Kidney (tissue), 14 donors: ENCODE data around the gene CYTH1. TPM values are rescaled to one million over a fixed set of nuclear protein-coding genes. Genes with fewer than 3 reads are reported as not detected.

Experiments
- DNase-seq, 5 donors: peaks; one replicate each; pipeline ENCODE4 v3.0.0-alpha.2; 2013 to 2020
- FAIRE-seq: peaks from 2 replicates; lab custom pipeline; 2012; peaks lifted over from hg19 to GRCh38; lab: Jason Lieb, UNC
- H3K27ac ChIP-seq, 2 donors: one replicate each; pipeline ENCODE4 v1.7.0; 2013; ENCODE audit warnings: low read depth in 2 of 2, low read length in 2 of 2, inconsistent platforms in 1 of 2
- H3K27me3 ChIP-seq: one replicate; pipeline ENCODE4 v1.7.1; 2013; ENCODE audit warnings: low read length, inconsistent platforms; ENCODE audit not compliant: control insufficient read depth, insufficient read depth
- H3K36me3 ChIP-seq, 3 donors: one replicate each; pipeline versions ENCODE4 v1.7.0 to v1.7.1; 2013; ENCODE audit warnings: low read length in 3 of 3, control low read depth in 1 of 3, inconsistent platforms in 1 of 3; ENCODE audit not compliant: insufficient read depth in 3 of 3, control insufficient read depth in 2 of 3
- H3K4me1 ChIP-seq, 3 donors: one replicate each; pipeline versions ENCODE4 v1.7.0 to v1.7.1; 2013; ENCODE audit warnings: low read length in 3 of 3, inconsistent platforms in 1 of 3, low read depth in 1 of 3; ENCODE audit not compliant: control insufficient read depth in 2 of 3, insufficient read depth in 2 of 3
- H3K4me3 ChIP-seq, 3 donors: one replicate each; pipeline versions ENCODE4 v1.7.0 to v1.8.1; 2013; ENCODE audit warnings: low read length in 3 of 3, control low read depth in 1 of 3, inconsistent platforms in 1 of 3
- H3K9ac ChIP-seq, 3 donors: one replicate each; pipeline versions ENCODE4 v1.7.0 to v1.7.1; 2013; ENCODE audit warnings: low read length in 3 of 3, control low read depth in 1 of 3, inconsistent platforms in 1 of 3
- H3K9me3 ChIP-seq, 3 donors: one replicate each; pipeline versions ENCODE4 v1.7.0 to v1.7.1; 2013; ENCODE audit warnings: low read length in 3 of 3, control low read depth in 1 of 3, inconsistent platforms in 1 of 3; ENCODE audit not compliant: control insufficient read depth in 2 of 3, insufficient read depth in 1 of 3
- CTCF ChIP-seq: IDR thresholded peaks from 3 replicates; pipeline ENCODE4 v1.5.1; 2012; ENCODE audit warnings: mild to moderate bottlenecking, moderate library complexity, borderline replicate concordance; ENCODE audit not compliant: insufficient read depth; ENCODE audit errors: extremely low read depth
- intact Hi-C: fragments of 100-400 bp; cut with DNase I; formaldehyde crosslinking; loops from one replicate; pipeline ENCODE4 v1.11.1; 2022
- polyA plus RNA-seq: library from polyadenylated mRNA; stranded (reverse); fragments of 350-450 nt; fragmentation: Illumina TruSeq; extraction: RNeasy Lipid Tissue Mini Kit (QIAGEN cat#74804); gene quantifications from one replicate; pipeline ENCODE4 v1.2.3, GENCODE V29; 2014; ENCODE audit warnings: low read depth, low replicate concordance; ENCODE audit not compliant: insufficient read depth
- total RNA-seq: library from RNA; stranded (reverse); fragmentation: NEBNext Ultra II Directional; extraction: Animal tissue kit (Norgen Biotek cat#: 25700); gene quantifications from one replicate; pipeline ENCODE4 v1.2.1, GENCODE V29; 2021
- donor health status: control.
- donor health status: control.
- donor health status: control.
- donor health status: control.
- donor health status: control.
- donor health status: DM: yes; HTN: yes; CAD: no.
- donor health status: Normal renal cell carcinoma (clear cell type).

The CYTH1 gene
- total and polyA plus RNA-seq, 2 donors from 2014 or later, result 25.3 to 59.7 TPM

- Histone ChIP-seq H3K4me1 (peaks cover 0 to 4% (median 0%) of the 10 kb centered on the region in 3 donors), H3K9me3 (no peaks in the 10 kb centered on the region), H3K4me3 (no peak overlapping the region), H3K27me3 (no peaks in the 10 kb centered on the region), H3K27ac (peak overlapping the region in 1 of 2 donors; percentile 75), H3K9ac (no peak overlapping the region), H3K36me3 (no peaks in the 10 kb centered on the region)
- intact Hi-C loops, result no loop called here
- FAIRE-seq (no peak), DNase-seq (peak in 3 of 5 donors; percentile 24 to 91 (median 61))
- TF ChIP-seq CTCF, result no peak
Observed at GRCh38 chr17:78645421-78646295, 136.4 kb downstream of the CYTH1 start.

- Histone ChIP-seq H3K9me3 (no peaks in the 10 kb centered on the region), H3K27me3 (no peaks in the 10 kb centered on the region), H3K27ac (no peak overlapping the region), H3K36me3 (no peaks in the 10 kb centered on the region), H3K4me1 (peaks cover 0 to 4% (median 0%) of the 10 kb centered on the region in 3 donors), H3K9ac (no peak overlapping the region), H3K4me3 (no peak overlapping the region)
- DNase-seq (no peak), FAIRE-seq (no peak)
- no peak for TF ChIP-seq CTCF
- intact Hi-C loops, result no loop called here
Observed at GRCh38 chr17:78644931-78645351, 137.1 kb downstream of the CYTH1 start.

- DNase-seq (no peak), FAIRE-seq (no peak)
- Histone ChIP-seq H3K27ac (no peak overlapping the region), H3K27me3 (no peaks in the 10 kb centered on the region), H3K9me3 (no peaks in the 10 kb centered on the region), H3K4me1 (peaks cover 0 to 4% (median 0%) of the 10 kb centered on the region in 3 donors), H3K4me3 (no peak overlapping the region), H3K36me3 (no peaks in the 10 kb centered on the region), H3K9ac (no peak overlapping the region)
- TF ChIP-seq CTCF, result no peak
- intact Hi-C loops, result no loop called here
Observed at GRCh38 chr17:78644224-78644623, 137.8 kb downstream of the CYTH1 start.
